Measurements from ENCODE around the gene ZBTB46.

DNA sequence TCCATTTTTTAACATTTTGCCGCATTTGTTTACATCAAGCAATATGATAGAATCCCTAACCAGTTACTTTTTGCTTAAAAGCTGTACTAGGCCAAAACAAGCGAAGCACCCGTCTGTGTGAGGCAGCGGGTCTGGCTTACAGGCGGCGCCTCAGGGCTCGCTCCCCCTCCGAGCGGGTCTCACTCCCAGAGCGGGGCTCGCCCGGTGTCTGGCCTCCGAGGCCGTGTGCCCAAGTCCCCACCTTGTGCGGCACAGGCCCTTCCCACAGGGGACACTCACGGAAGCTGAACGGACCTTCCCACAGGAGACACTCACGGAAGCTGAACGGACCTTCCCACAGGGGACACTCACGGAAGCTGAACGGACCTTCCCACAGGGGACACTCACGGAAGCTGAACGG lies 23.4 kb downstream of the ZBTB46 start:
- TF ChIP-seq, protein P1, sequence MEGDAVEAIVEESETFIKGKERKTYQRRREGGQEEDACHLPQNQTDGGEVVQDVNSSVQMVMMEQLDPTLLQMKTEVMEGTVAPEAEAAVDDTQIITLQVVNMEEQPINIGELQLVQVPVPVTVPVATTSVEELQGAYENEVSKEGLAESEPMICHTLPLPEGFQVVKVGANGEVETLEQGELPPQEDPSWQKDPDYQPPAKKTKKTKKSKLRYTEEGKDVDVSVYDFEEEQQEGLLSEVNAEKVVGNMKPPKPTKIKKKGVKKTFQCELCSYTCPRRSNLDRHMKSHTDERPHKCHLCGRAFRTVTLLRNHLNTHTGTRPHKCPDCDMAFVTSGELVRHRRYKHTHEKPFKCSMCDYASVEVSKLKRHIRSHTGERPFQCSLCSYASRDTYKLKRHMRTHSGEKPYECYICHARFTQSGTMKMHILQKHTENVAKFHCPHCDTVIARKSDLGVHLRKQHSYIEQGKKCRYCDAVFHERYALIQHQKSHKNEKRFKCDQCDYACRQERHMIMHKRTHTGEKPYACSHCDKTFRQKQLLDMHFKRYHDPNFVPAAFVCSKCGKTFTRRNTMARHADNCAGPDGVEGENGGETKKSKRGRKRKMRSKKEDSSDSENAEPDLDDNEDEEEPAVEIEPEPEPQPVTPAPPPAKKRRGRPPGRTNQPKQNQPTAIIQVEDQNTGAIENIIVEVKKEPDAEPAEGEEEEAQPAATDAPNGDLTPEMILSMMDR (conservative IDR thresholded peaks at IDR 0.05; ENCODE audit: low read length), result no peak
- TF ChIP-seq EZH2phosphoT487 (IDR thresholded peaks at IDR 0.05; ENCODE audit: borderline replicate concordance), result no peak
